Vagina (tissue), 2 donors: Measurements from ENCODE around the gene DIAPH3. TPM values are rescaled to one million over a fixed set of nuclear protein-coding genes. Genes with fewer than 3 reads are reported as not detected.

ENCODE experiments used
- DNase-seq, 2 donors: peaks; one replicate each; pipeline ENCODE4 v3.0.0-alpha.2; 2017; ENCODE audit errors: extremely low spot score in 2 of 2
- H3K27ac ChIP-seq: fragments of 200-600 bp; sonication (generic); one replicate; pipeline ENCODE4 v1.5.1; 2019
- H3K27me3 ChIP-seq: fragments of 200-600 bp; sonication (generic); one replicate; pipeline ENCODE4 v1.5.1; 2019
- H3K36me3 ChIP-seq, 2 donors: fragments of 200-600 bp; sonication (generic); one replicate each; pipeline ENCODE4 v1.5.1; 2017 to 2019
- H3K4me1 ChIP-seq: fragments of 200-600 bp; sonication (generic); one replicate; pipeline ENCODE4 v1.5.1; 2019
- H3K4me3 ChIP-seq, 2 donors: fragments of 200-600 bp; sonication (generic); 1 replicate in 1 of 2; 2 replicates in 1 of 2; pipeline ENCODE4 v1.5.1; 2016 to 2019
- H3K9me3 ChIP-seq: fragments of 200-600 bp; sonication (generic); one replicate; pipeline ENCODE4 v1.5.1; 2019
- POLR2A ChIP-seq, 2 donors: fragments of 450-650 bp; IDR thresholded peaks; one replicate each; pipeline ENCODE4 v1.6.1; 2017; ENCODE audit warnings: antibody characterized with exemption in 2 of 2, mild to moderate bottlenecking in 2 of 2, moderate library complexity in 2 of 2
- POLR2AphosphoS5 ChIP-seq, 2 donors: sonication (generic); formaldehyde crosslinking; IDR thresholded peaks; one replicate each; pipeline ENCODE4 v1.9.0; 2017; ENCODE audit warnings: antibody characterized with exemption in 2 of 2, mild to moderate bottlenecking in 2 of 2, low read depth in 1 of 2; ENCODE audit not compliant: insufficient read depth in 1 of 2
- intact Hi-C: fragments of 100-400 bp; cut with DNase I; formaldehyde crosslinking; loops from one replicate; pipeline ENCODE4 v1.15.1; 2023
- total RNA-seq: library from RNA; depleted of rRNA; stranded (reverse); fragments of >200 nt; gene quantifications from one replicate; pipeline ENCODE4 v1.2.3, GENCODE V29; 2016
- TF ChIP-seq, protein P1 (sequence below), 3 experiments: fragments of 450-650 bp in 2 of 3; fragments of 200-600 bp in 1 of 3; sonication (generic) in 1 of 3; IDR thresholded peaks; one replicate each; pipeline ENCODE4 v1.5.1; 2017 to 2019; ENCODE audit warnings: antibody characterized with exemption in 3 of 3, mild to moderate bottlenecking in 2 of 3, moderate library complexity in 2 of 3

The DIAPH3 gene
- total RNA-seq, 1 donor from 2014 or later, result 1.2 TPM

DNA sequence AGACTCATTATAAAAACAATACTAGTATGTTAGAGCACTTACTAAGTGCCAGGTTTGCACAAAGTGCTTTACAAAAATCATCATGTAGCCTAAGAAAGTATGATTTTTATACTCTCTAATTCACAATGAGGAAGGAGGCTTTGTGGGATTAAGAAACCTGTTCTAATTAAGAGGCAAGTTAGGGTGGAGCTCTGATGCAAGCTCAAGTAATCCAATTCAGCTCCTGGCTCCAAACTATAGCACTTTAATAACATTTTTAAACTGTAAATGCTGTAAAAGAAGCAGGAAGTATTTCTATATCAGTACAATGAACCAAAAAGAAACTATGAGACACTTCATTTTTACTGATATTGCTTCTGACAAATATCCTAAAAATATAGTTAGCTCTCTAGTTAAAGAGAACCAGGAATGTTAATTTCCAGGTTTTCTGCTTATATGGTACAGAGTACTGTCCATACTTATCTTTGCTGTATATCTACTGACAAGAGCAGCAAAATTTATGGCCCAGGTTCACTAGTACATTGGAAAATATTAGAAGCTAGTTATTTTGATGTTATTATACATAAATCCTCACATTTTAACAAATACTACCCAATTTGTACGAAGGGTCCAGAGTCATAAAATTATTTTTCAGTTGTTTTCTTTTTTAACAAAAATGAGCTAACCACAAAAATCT, 482.0 kb downstream of the DIAPH3 start:
- Histone ChIP-seq H3K4me1 (no peaks in the 10 kb centered on the region), H3K36me3 (no peaks in the 10 kb centered on the region), H3K4me3 (no peak overlapping the region), H3K27ac (no peak overlapping the region), H3K9me3 (no peaks in the 10 kb centered on the region), H3K27me3 (no peaks in the 10 kb centered on the region)
- TF ChIP-seq, protein P1, sequence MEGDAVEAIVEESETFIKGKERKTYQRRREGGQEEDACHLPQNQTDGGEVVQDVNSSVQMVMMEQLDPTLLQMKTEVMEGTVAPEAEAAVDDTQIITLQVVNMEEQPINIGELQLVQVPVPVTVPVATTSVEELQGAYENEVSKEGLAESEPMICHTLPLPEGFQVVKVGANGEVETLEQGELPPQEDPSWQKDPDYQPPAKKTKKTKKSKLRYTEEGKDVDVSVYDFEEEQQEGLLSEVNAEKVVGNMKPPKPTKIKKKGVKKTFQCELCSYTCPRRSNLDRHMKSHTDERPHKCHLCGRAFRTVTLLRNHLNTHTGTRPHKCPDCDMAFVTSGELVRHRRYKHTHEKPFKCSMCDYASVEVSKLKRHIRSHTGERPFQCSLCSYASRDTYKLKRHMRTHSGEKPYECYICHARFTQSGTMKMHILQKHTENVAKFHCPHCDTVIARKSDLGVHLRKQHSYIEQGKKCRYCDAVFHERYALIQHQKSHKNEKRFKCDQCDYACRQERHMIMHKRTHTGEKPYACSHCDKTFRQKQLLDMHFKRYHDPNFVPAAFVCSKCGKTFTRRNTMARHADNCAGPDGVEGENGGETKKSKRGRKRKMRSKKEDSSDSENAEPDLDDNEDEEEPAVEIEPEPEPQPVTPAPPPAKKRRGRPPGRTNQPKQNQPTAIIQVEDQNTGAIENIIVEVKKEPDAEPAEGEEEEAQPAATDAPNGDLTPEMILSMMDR (IDR thresholded peaks at IDR 0.05), result no peak
- TF ChIP-seq POLR2A (IDR thresholded peaks at IDR 0.05), result no peak
- DNase-seq, result no peak
- intact Hi-C loops, result no loop called here

DNA sequence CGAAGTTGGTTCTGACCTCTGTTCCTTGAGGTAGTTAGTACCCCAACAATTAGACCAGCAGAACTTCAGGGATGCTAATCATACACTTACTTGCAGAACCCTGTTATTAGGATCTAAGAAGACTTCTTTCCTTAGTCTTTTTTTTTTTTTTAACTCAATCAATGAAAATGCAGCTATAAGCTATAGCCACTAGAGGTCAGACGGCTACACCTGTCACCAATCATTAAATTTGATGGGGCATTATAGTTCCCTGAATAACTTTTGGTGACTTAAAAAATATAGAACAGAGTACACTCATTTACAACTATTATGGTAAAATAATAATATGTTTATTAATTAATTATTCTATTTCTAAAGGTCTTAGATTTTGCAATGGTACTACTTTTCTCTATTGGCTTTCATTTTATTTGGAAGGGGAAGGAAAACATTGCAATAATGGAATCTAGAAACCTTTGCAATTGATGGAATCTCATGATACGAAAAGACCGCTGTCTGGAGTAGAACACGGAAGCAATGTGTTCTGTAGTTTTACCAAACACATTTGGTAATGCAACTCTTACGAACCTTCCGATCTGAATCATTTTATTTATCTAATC, 483.2 kb downstream of the DIAPH3 start:
- intact Hi-C loops, result no loop called here

DNA sequence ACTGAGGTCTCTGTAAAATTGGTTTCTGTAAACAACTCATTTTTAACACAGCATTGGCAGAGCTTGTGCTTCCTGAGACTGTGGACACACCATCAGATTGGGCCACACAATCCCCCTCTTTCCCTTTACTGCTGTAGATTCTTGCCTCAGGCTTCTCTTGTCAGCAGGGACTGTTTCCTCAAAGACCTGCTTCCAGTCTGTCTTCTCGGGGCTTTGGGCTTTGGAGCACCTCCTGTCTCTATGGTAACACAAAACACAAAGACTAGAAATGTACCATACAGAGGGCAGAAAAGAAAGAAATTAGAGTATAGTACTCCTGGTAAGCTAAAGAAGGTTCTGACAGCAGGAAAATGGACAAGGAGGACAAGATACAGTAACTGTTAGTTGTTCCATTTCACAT, 484.5 kb downstream of the DIAPH3 start:
- H3K4me3 ChIP-seq, result no peak overlapping the region
- H3K4me1 ChIP-seq, result no peaks in the 10 kb centered on the region
- no peak overlapping the region for H3K27ac ChIP-seq
- no peaks in the 10 kb centered on the region for H3K9me3 ChIP-seq
- no peaks in the 10 kb centered on the region for H3K27me3 ChIP-seq
- no peak for DNase-seq
- intact Hi-C loops, result no loop called here
- no peak for TF ChIP-seq POLR2AphosphoS5 (IDR thresholded peaks at IDR 0.05; ENCODE audit: insufficient read depth in 1 of 2, low read depth in 1 of 2)
- TF ChIP-seq, protein P1 (IDR thresholded peaks at IDR 0.05), result no peak
- no peak for TF ChIP-seq POLR2A (IDR thresholded peaks at IDR 0.05)
- no peaks in the 10 kb centered on the region for H3K36me3 ChIP-seq

More for the DNA sequence above, 483.2 kb downstream of the DIAPH3 start:
- TF ChIP-seq POLR2AphosphoS5 (IDR thresholded peaks at IDR 0.05; ENCODE audit: insufficient read depth in 1 of 2, low read depth in 1 of 2), result no peak
- no peak for TF ChIP-seq POLR2A (IDR thresholded peaks at IDR 0.05)
- TF ChIP-seq, protein P1 (IDR thresholded peaks at IDR 0.05), result peak in 2 of 3 experiments; percentile 6 to 15
- no peak overlapping the region for H3K27ac ChIP-seq
- no peak for DNase-seq
- no peaks in the 10 kb centered on the region for H3K9me3 ChIP-seq
- no peaks in the 10 kb centered on the region for H3K4me1 ChIP-seq
- no peaks in the 10 kb centered on the region for H3K36me3 ChIP-seq
- no peaks in the 10 kb centered on the region for H3K27me3 ChIP-seq
- H3K4me3 ChIP-seq, result no peak overlapping the region

DNA sequence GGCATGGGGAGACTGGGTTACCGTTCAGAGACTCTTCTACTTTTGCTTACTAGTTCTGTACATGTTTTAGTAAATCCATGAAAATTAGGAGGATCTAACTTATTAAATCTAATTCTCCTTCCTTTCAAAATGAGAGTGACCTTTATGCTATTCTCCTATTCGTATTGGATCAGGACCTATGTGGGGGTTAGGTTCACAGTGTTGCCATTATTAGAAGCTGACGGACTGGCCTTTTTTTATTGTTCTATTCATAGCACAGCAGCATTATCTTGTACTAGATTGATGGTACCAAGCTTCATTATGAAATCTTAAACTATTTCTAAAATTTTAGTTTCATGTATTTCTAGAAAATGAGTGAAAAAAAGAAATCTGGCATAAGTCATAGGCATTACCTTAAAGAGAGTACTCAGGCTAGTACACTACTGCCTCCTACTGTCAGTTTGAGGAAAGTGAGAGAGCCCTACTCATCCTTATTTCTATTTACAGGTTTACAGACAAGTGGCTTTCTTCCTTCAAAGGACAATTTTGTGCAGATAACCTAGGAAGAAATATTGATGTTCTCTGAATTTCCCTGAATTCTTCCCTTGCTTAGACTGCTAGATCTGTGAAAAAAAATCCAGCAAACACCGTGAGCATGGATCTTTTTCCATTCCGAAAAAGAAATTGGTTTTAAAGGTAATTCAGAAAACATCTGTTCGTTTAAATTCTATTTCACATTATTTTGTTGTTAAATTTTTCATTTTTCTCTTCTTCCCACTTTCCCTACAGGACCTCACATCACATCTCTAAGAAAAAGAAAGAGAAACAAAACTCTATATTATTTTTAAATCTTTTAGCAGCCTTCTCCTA, 485.5 kb downstream of the DIAPH3 start:
- DNase-seq, result no peak
- no peaks in the 10 kb centered on the region for H3K36me3 ChIP-seq
- no peak overlapping the region for H3K27ac ChIP-seq
- H3K9me3 ChIP-seq, result no peaks in the 10 kb centered on the region
- TF ChIP-seq POLR2A (IDR thresholded peaks at IDR 0.05), result no peak
- no peak for TF ChIP-seq POLR2AphosphoS5 (IDR thresholded peaks at IDR 0.05; ENCODE audit: insufficient read depth in 1 of 2, low read depth in 1 of 2)
- TF ChIP-seq, protein P1 (IDR thresholded peaks at IDR 0.05), result peak in 2 of 3 experiments; percentile 20 to 36
- no peak overlapping the region for H3K4me3 ChIP-seq
- H3K4me1 ChIP-seq, result no peaks in the 10 kb centered on the region
- intact Hi-C loops, result no loop called here
- H3K27me3 ChIP-seq, result no peaks in the 10 kb centered on the region
